ENCODE results near the gene FEZF2. TPM values are rescaled to one million over a fixed set of nuclear protein-coding genes. Genes with fewer than 3 reads are reported as not detected.

FEZF2 gene
- total RNA-seq, 1 donor, result not detected

GRCh38 chr3:62414786-62415185 is 41.4 kb upstream of the FEZF2 start:
- Histone ChIP-seq H3K4me3 (ENCODE audit: insufficient read depth, low read length) (no peak overlapping the region), H2AFZ (ENCODE audit: low read length) (no peak overlapping the region), H3K9me3 (ENCODE audit: low read depth, low read length) (no peaks in the 10 kb centered on the region), H3K4me2 (ENCODE audit: insufficient read depth, low read length) (no peak overlapping the region), H3K27me3 (ENCODE audit: insufficient read depth, low read length) (no peaks in the 10 kb centered on the region), H3K27ac (ENCODE audit: low read depth, low read length) (no peak overlapping the region), H4K20me1 (ENCODE audit: insufficient read depth, low read length) (no peaks in the 10 kb centered on the region), H3K4me1 (ENCODE audit: insufficient read depth, low read length) (no peaks in the 10 kb centered on the region), H3K79me2 (ENCODE audit: insufficient read depth, low read length) (no peaks in the 10 kb centered on the region), H3K36me3 (ENCODE audit: insufficient read depth, low read length) (no peaks in the 10 kb centered on the region)
- no peak for DNase-seq (ENCODE audit: insufficient read length, low spot score, missing footprints)
- TF ChIP-seq CTCF (IDR thresholded peaks at IDR 0.05; ENCODE audit: extremely low read depth, low read depth, low read length), result no peak

- no peak for TF ChIP-seq CTCF (IDR thresholded peaks at IDR 0.05; ENCODE audit: extremely low read depth, low read depth, low read length)
- Histone ChIP-seq H4K20me1 (ENCODE audit: insufficient read depth, low read length) (no peaks in the 10 kb centered on the region), H3K4me2 (ENCODE audit: insufficient read depth, low read length) (no peak overlapping the region), H3K27me3 (ENCODE audit: insufficient read depth, low read length) (no peaks in the 10 kb centered on the region), H3K4me3 (ENCODE audit: insufficient read depth, low read length) (no peak overlapping the region), H2AFZ (ENCODE audit: low read length) (no peak overlapping the region), H3K79me2 (ENCODE audit: insufficient read depth, low read length) (no peaks in the 10 kb centered on the region), H3K9me3 (ENCODE audit: low read depth, low read length) (no peaks in the 10 kb centered on the region), H3K36me3 (ENCODE audit: insufficient read depth, low read length) (no peaks in the 10 kb centered on the region), H3K27ac (ENCODE audit: low read depth, low read length) (no peak overlapping the region), H3K4me1 (ENCODE audit: insufficient read depth, low read length) (no peaks in the 10 kb centered on the region)
- DNase-seq (ENCODE audit: insufficient read length, low spot score, missing footprints), result no peak
These were observed 40.3 kb upstream of the FEZF2 start for GRCh38 chr3:62413687-62414086.

GRCh38 chr3:62406945-62407344 is 33.6 kb upstream of the FEZF2 start:
- no peak overlapping the region for H3K27ac ChIP-seq (ENCODE audit: low read depth, low read length)
- H3K4me2 ChIP-seq (ENCODE audit: insufficient read depth, low read length), result no peak overlapping the region

GRCh38 chr3:62405566-62405965 is 32.2 kb upstream of the FEZF2 start:
- H3K27me3 ChIP-seq (ENCODE audit: insufficient read depth, low read length), result peaks cover 3% of the 10 kb centered on the region
- no peak overlapping the region for H3K4me3 ChIP-seq (ENCODE audit: insufficient read depth, low read length)
- H3K79me2 ChIP-seq (ENCODE audit: insufficient read depth, low read length), result no peaks in the 10 kb centered on the region
- H3K4me2 ChIP-seq (ENCODE audit: insufficient read depth, low read length), result no peak overlapping the region
- H3K9me3 ChIP-seq (ENCODE audit: low read depth, low read length), result no peaks in the 10 kb centered on the region
- H3K4me1 ChIP-seq (ENCODE audit: insufficient read depth, low read length), result no peaks in the 10 kb centered on the region
- no peak overlapping the region for H3K27ac ChIP-seq (ENCODE audit: low read depth, low read length)
- no peak for TF ChIP-seq CTCF (IDR thresholded peaks at IDR 0.05; ENCODE audit: extremely low read depth, low read depth, low read length)
- no peak for DNase-seq (ENCODE audit: insufficient read length, low spot score, missing footprints)
- no peaks in the 10 kb centered on the region for H3K36me3 ChIP-seq (ENCODE audit: insufficient read depth, low read length)
- H2AFZ ChIP-seq (ENCODE audit: low read length), result no peak overlapping the region
- H4K20me1 ChIP-seq (ENCODE audit: insufficient read depth, low read length), result no peaks in the 10 kb centered on the region

More at GRCh38 chr3:62406945-62407344, 33.6 kb upstream of the FEZF2 start:
- H3K79me2 ChIP-seq (ENCODE audit: insufficient read depth, low read length), result no peaks in the 10 kb centered on the region
- no peak overlapping the region for H3K4me3 ChIP-seq (ENCODE audit: insufficient read depth, low read length)
- no peaks in the 10 kb centered on the region for H3K9me3 ChIP-seq (ENCODE audit: low read depth, low read length)
- H3K4me1 ChIP-seq (ENCODE audit: insufficient read depth, low read length), result no peaks in the 10 kb centered on the region
- H3K36me3 ChIP-seq (ENCODE audit: insufficient read depth, low read length), result no peaks in the 10 kb centered on the region
- H2AFZ ChIP-seq (ENCODE audit: low read length), result no peak overlapping the region
- TF ChIP-seq CTCF (IDR thresholded peaks at IDR 0.05; ENCODE audit: extremely low read depth, low read depth, low read length), result no peak
- peaks cover 3% of the 10 kb centered on the region for H3K27me3 ChIP-seq (ENCODE audit: insufficient read depth, low read length)
- H4K20me1 ChIP-seq (ENCODE audit: insufficient read depth, low read length), result no peaks in the 10 kb centered on the region
- no peak for DNase-seq (ENCODE audit: insufficient read length, low spot score, missing footprints)
